ENCODE data around the gene FRS2. TPM values are rescaled to one million over a fixed set of nuclear protein-coding genes. Genes with fewer than 3 reads are reported as not detected.

Gene FRS2
- total RNA-seq, 1 donor from 2014 or later, result 29.7 TPM

GRCh38 chr12:69474456-69474855, 4.3 kb downstream of the FRS2 start:
- intact Hi-C loops (cut with DNase I), result no loop called here
- TF ChIP-seq CTCF (IDR thresholded peaks at IDR 0.05), result no peak
- Histone ChIP-seq H3K27ac (peak overlapping the region; percentile 57), H3K4me3 (no peak overlapping the region), H3K36me3 (no peaks in the 10 kb centered on the region), H3K9me3 (no peaks in the 10 kb centered on the region), H3K27me3 (ENCODE audit: low read depth) (no peaks in the 10 kb centered on the region), H3K4me1 (peaks cover 70% of the 10 kb centered on the region)
- DNase-seq, result no peak
- ATAC-seq, result no peak

DNA sequence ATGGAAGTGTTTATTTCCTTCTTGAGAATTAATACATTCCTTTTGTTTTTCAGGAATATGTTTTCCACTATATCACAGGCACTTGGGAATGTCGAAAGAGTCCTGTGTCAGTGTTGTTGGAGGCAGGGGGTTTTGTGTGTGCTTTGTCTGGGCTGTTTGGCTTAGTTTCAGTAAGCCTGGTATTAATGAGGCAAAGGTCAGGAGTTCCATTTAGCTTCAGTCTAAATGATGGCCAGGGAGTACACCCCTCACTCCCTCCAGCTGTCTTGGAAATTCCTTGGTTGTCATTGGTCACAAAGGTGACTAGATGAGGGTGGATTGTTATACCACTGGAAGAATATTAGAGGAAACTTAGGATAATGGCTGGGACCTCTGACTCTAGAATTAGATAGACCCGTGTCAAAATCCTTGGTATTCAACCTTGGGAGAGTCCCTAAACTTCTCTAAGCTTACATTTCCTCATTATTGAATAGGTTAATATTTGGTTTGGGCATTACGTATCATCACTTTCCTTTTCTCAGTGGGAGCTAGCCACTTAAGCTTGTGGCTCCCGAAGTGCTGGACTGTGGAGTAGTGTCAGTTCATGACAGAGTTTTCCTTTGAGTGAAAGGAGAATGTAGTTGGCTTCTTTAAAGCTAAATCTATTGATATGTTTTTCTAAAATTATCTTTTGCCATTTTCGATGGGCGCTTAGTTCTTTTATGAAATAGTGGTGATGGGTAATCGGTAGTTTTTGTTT, 5.2 kb downstream of the FRS2 start:
- H3K9me3 ChIP-seq, result no peaks in the 10 kb centered on the region
- H3K36me3 ChIP-seq, result no peaks in the 10 kb centered on the region
- no peaks in the 10 kb centered on the region for H3K27me3 ChIP-seq (ENCODE audit: low read depth)
- ATAC-seq (peak in 1 of 2 donors; percentile 54), DNase-seq (no peak)
- H3K4me3 ChIP-seq, result peak overlapping the region; percentile 4
- peaks cover 68% of the 10 kb centered on the region for H3K4me1 ChIP-seq
- intact Hi-C loops (cut with DNase I), result no loop called here
- TF ChIP-seq CTCF (IDR thresholded peaks at IDR 0.05), result no peak
- peak overlapping the region; percentile 57 for H3K27ac ChIP-seq

DNA sequence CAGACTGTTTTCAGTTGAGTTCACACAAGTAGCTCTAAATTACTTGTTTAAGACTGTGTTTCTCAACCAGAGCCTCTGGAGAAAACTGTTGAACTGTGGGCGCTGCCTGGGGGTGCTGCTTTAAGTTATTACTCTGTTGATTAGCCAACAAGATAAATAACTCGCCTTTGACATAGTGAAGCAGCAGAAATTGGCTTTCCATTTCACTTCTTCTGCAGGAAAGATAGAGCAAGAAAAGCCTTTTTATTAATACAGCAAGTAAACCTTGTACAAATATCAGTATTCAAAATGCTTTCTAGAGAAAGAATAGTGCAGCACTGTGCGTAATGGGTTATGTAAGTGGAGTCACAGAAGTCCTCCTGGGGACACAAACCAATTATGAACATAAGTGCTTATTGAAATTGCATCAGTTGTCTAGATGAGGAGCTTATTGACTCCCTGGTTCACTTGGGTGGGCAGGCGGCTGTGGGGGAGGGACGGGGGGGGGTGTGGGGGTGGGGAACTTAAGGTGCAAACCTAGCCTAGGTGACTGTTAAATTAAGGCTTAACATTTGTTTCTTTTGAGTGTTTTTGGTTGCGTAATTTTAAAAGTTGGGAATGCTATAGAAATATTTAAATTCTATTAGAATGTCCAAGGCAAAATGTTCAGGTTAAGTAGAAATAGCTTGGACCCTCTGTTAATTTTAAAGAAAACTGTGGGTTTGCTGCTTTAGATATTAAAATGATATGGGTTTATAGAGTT, 6.3 kb downstream of the FRS2 start:
- no peak for TF ChIP-seq CTCF (IDR thresholded peaks at IDR 0.05)
- no peak overlapping the region for H3K4me3 ChIP-seq
- H3K4me1 ChIP-seq, result peaks cover 64% of the 10 kb centered on the region
- intact Hi-C loops (cut with DNase I), result no loop called here
- DNase-seq, result no peak
- no peaks in the 10 kb centered on the region for H3K27me3 ChIP-seq (ENCODE audit: low read depth)
- no peaks in the 10 kb centered on the region for H3K9me3 ChIP-seq
- no peaks in the 10 kb centered on the region for H3K36me3 ChIP-seq
- H3K27ac ChIP-seq, result peak overlapping the region; percentile 57
- peak; percentile 66 to 78 for ATAC-seq

DNA sequence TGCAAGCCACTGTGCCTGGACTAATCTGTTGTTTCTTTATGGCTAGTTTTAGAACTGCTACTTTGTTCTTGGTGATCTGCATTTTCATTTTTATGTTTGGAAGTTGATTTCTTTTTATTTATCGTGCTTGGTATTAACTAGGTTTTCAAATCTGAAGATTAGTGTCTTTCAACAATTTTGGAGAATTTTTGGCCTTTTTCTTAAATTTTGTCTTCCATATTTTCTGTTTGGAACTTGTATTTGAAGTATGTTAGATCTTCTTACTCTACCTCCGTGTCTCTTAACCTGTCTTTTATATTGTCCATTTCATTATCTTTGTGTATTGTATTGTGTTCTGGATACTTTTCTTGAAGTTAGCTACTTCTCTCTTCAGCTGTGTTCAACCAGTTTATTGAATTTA, 9.5 kb downstream of the FRS2 start:
- Histone ChIP-seq H3K9me3 (no peaks in the 10 kb centered on the region), H3K4me1 (peaks cover 51% of the 10 kb centered on the region), H3K27me3 (ENCODE audit: low read depth) (no peaks in the 10 kb centered on the region), H3K27ac (no peak overlapping the region), H3K36me3 (no peaks in the 10 kb centered on the region), H3K4me3 (no peak overlapping the region)
- ATAC-seq (no peak), DNase-seq (no peak)
- intact Hi-C loops (cut with DNase I), result no loop called here
- TF ChIP-seq CTCF (IDR thresholded peaks at IDR 0.05), result no peak

GRCh38 chr12:69480698-69481097, 10.5 kb downstream of the FRS2 start:
- intact Hi-C loops (cut with DNase I), result no loop called here
- peaks cover 42% of the 10 kb centered on the region for H3K4me1 ChIP-seq
- TF ChIP-seq CTCF (IDR thresholded peaks at IDR 0.05), result no peak

More at GRCh38 chr12:69480698-69481097, 10.5 kb downstream of the FRS2 start:
- no peak for DNase-seq
- Histone ChIP-seq H3K9me3 (no peaks in the 10 kb centered on the region), H3K4me3 (no peak overlapping the region), H3K36me3 (no peaks in the 10 kb centered on the region), H3K27me3 (ENCODE audit: low read depth) (no peaks in the 10 kb centered on the region), H3K27ac (no peak overlapping the region)
- no peak for ATAC-seq

Measured in lower lobe of right lung (tissue), 2 donors.